Bronchus fibroblast of lung (primary cell): ENCODE data around the gene GSG1L. TPM values are rescaled to one million over a fixed set of nuclear protein-coding genes. Genes with fewer than 3 reads are reported as not detected.

Experiments
- total RNA-seq: library from RNA; depleted of rRNA; stranded (reverse); fragments of >200 nt; gene quantifications from 2 replicates; pipeline ENCODE4 v1.2.3, GENCODE V29; 2015

Gene GSG1L
- not detected in 2 replicates for total RNA-seq

DNA sequence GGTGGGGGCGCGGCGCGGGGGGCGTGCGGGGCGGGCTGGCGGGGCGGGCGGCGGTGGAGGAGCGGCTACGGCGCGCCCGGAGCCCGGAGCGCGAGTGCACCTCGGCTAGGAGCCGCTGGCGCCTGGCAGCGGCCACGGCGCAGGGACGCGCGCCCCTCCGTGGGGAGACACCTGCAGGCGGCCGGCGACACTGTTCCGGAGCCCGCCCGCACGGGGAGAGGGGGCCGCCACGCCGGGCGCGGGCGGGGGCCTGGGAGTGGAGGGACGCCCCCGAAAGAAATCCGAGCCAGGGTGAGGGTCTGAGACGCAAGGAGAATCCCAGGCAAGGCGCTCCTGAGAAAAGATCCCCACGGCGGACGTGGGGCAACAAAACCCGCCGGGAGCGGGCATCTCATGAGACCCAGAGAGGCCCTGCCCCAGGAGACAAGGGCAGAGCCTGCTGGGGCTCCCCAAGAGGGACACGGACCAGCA lies at the start of gene GSG1L:
GSG1L (minus strand) TSS at position 124 of the 471 bp plus-strand sequence. CDS start 290 bp downstream, outside the sequence.

Other genes starting within 250 kb of the GSG1L start
- 100 and 112 TPM in 2 replicates for gene XPO6, start 148.3 kb upstream of the GSG1L start, total RNA-seq
- gene SBK1, start 228.8 kb upstream of the GSG1L start, total RNA-seq, result under 0.01 TPM in 2 replicates